Measurements from ENCODE around the gene ITLN2.
"Not testable (repeated sequence)": the region's sequence is repeated elsewhere in the genome, so short reads cannot be mapped to it uniquely, and the experiment has no call there.

Gene ITLN2

GRCh38 chr1:160904783-160905616, 49.6 kb downstream of the ITLN2 start:
- no peak for DNase-seq

GRCh38 chr1:160902251-160902650, 52.4 kb downstream of the ITLN2 start:
- DNase-seq, result not testable (repeated sequence)

- no peak for DNase-seq
These were observed 52.8 kb downstream of the ITLN2 start for GRCh38 chr1:160901768-160902167.

DNA sequence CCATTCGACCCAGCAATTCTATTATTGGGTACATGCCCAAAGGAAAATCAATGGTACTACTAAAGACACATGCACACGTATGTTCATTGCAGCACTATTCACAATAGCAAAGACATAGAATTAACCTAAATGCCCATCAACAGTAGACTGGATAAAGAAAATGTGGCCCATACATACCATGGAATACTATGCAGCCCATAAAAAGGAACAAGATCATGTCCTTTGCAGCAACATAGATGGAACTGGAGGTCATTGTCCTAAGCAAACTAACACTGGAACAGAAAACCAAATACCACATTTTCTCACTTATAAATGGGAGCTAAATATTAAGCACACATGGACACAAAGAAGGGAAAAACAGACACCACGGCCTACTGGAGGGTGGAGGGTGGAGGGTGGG, 53.9 kb downstream of the ITLN2 start:
- not testable (repeated sequence) for DNase-seq

Measured in CD4-positive, alpha-beta T cell treated with Interleukin-21 for 1 hour (primary cell).